ENCODE results near the gene TMEM121B. TPM values are rescaled to one million over a fixed set of nuclear protein-coding genes. Genes with fewer than 3 reads are reported as not detected.

Gene TMEM121B
- total and polyA plus RNA-seq, 5 donors from 2014 or later = 0.03 to 0.10 TPM; not detected in 3

GRCh38 chr22:17119481-17120202 lies 1.5 kb downstream of the TMEM121B start:
- no peak overlapping the region for H3K4me3 ChIP-seq (ENCODE audit: low read depth, low read length)
- Mint-ChIP-seq H3K4me1 (peaks cover 20 to 55% (median 38%) of the 10 kb centered on the region in 4 donors), H3K9me3 (no peaks in the 10 kb centered on the region), H3K27ac (peak overlapping the region in 1 of 3 donors; percentile 56), H3K27me3 (peaks cover 40% of the 10 kb centered on the region), H3K36me3 (no peaks in the 10 kb centered on the region), H3K4me3 (peak overlapping the region in 1 of 4 donors; percentile 77)
- H3K27me3 ChIP-seq (ENCODE audit: control insufficient read depth, insufficient read depth, low read length) = peaks cover 8% of the 10 kb centered on the region
- no peak for DNase-seq
- H3K36me3 ChIP-seq (ENCODE audit: control insufficient read depth, insufficient read depth, low read length) = no peaks in the 10 kb centered on the region
- no peak for ATAC-seq (ENCODE audit: low read depth in 2 of 2)
- H3K9me3 ChIP-seq (ENCODE audit: control insufficient read depth in 2 of 2, low read length in 2 of 2) = no peaks in the 10 kb centered on the region
- H3K27ac ChIP-seq (ENCODE audit: insufficient read depth, low read length, poor library complexity, severe bottlenecking) = no peak overlapping the region
- peaks cover 54% of the 10 kb centered on the region for H3K4me1 ChIP-seq (ENCODE audit: control insufficient read depth, insufficient read depth, low read length, poor library complexity, severe bottlenecking)

DNA sequence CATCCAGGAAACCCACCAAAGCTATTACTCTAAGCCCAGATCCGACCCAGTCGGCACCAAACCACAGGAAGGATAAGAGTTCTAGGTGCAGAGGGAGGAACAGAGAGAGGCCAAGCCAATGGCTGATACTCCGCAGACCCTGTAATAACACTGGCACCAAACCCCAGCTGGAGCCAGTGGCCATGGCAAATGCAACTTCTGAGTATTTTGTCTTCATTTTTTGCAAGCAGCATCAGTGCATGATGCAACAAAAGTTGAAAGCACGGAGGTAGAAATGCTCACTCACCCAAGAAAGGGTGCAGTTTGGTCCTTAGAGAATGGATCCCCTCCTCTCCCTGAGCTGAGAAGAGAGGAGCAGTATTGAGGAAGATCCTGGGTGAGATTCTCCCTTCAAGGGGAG lies 2.8 kb downstream of the TMEM121B start:
- Histone ChIP-seq H3K36me3 (ENCODE audit: control insufficient read depth, insufficient read depth, low read length) (no peaks in the 10 kb centered on the region), H3K27me3 (ENCODE audit: control insufficient read depth, insufficient read depth, low read length) (peaks cover 8% of the 10 kb centered on the region), H3K4me3 (ENCODE audit: low read depth, low read length) (peak overlapping the region; percentile 58), H3K4me1 (ENCODE audit: control insufficient read depth, insufficient read depth, low read length, poor library complexity, severe bottlenecking) (peaks cover 54% of the 10 kb centered on the region), H3K9me3 (ENCODE audit: control insufficient read depth in 2 of 2, low read length in 2 of 2) (no peaks in the 10 kb centered on the region), H3K27ac (ENCODE audit: insufficient read depth, low read length, poor library complexity, severe bottlenecking) (no peak overlapping the region)
- Mint-ChIP-seq H3K36me3 (no peaks in the 10 kb centered on the region), H3K4me1 (peaks cover 20 to 63% (median 39%) of the 10 kb centered on the region in 4 donors), H3K27me3 (peaks cover 32% of the 10 kb centered on the region), H3K27ac (peak overlapping the region; percentile 76 to 84 (median 77)), H3K9me3 (no peaks in the 10 kb centered on the region), H3K4me3 (peak overlapping the region; percentile 73 to 90 (median 81))
- DNase-seq (no peak), ATAC-seq (ENCODE audit: low read depth in 2 of 2) (no peak)

DNA sequence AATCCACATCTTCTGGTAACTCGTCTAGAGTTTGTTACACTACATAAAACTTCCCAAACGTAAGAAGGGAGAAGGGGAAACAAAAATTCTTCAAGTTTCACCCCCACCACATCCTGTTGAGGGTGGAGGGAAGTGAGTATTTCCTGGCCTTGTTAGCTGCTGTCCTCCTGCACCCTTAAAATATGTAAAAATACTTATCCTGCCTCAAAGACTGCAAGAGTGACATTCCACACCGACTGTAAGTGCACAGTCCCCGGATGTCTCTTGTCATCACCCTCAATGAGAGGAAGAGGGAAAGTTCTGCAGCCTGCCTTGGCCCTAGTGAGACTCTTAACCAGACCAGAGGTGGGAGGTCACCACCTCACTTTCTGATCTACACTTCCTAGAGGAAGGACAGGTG lies 3.3 kb downstream of the TMEM121B start:
- Histone ChIP-seq H3K9me3 (ENCODE audit: control insufficient read depth in 2 of 2, low read length in 2 of 2) (no peaks in the 10 kb centered on the region), H3K4me3 (ENCODE audit: low read depth, low read length) (peak overlapping the region; percentile 58), H3K4me1 (ENCODE audit: control insufficient read depth, insufficient read depth, low read length, poor library complexity, severe bottlenecking) (peaks cover 54% of the 10 kb centered on the region), H3K27ac (ENCODE audit: insufficient read depth, low read length, poor library complexity, severe bottlenecking) (no peak overlapping the region), H3K27me3 (ENCODE audit: control insufficient read depth, insufficient read depth, low read length) (peaks cover 8% of the 10 kb centered on the region), H3K36me3 (ENCODE audit: control insufficient read depth, insufficient read depth, low read length) (no peaks in the 10 kb centered on the region)
- H3K27ac Mint-ChIP-seq = peak overlapping the region; percentile 77 to 84 (median 80)
- peaks cover 20 to 65% (median 42%) of the 10 kb centered on the region in 4 donors for H3K4me1 Mint-ChIP-seq
- DNase-seq (peak in 1 of 3 donors; percentile 48), ATAC-seq (ENCODE audit: low read depth in 2 of 2) (peak in 1 of 2 donors; percentile 18)
- peak overlapping the region; percentile 73 to 90 (median 81) for H3K4me3 Mint-ChIP-seq
- H3K9me3 Mint-ChIP-seq = no peaks in the 10 kb centered on the region
- no peaks in the 10 kb centered on the region for H3K36me3 Mint-ChIP-seq
- H3K27me3 Mint-ChIP-seq = peaks cover 31% of the 10 kb centered on the region

DNA sequence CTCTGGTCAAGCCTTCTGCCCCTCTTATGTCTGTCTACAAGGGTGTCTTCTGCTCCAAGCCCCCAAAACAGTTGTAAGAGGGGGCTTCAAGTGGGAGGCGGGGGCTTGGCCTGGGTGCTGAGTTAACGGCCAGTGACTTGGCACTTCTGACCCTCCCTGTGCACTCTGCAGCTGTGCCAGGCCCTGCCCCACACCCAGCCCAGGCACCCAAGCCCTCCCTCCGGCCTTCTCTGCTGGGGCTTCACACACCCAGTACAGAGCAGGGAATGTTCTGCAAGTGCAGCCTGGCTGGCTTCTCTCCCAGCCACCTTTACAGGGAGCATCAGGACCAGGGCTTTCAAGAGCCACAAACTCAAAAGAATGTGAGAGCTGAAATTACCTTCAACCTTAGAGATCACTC lies 3.8 kb downstream of the TMEM121B start:
- H3K4me3 ChIP-seq (ENCODE audit: low read depth, low read length) = peak overlapping the region; percentile 58
- Mint-ChIP-seq H3K9me3 (no peaks in the 10 kb centered on the region), H3K4me1 (peaks cover 20 to 68% (median 45%) of the 10 kb centered on the region in 4 donors), H3K27ac (peak overlapping the region; percentile 77 to 84 (median 80)), H3K36me3 (peaks cover 3% of the 10 kb centered on the region), H3K27me3 (peaks cover 26% of the 10 kb centered on the region), H3K4me3 (peak overlapping the region; percentile 73 to 90 (median 81))
- DNase-seq (no peak), ATAC-seq (ENCODE audit: low read depth in 2 of 2) (no peak)
- H3K4me1 ChIP-seq (ENCODE audit: control insufficient read depth, insufficient read depth, low read length, poor library complexity, severe bottlenecking) = peaks cover 54% of the 10 kb centered on the region
- H3K9me3 ChIP-seq (ENCODE audit: control insufficient read depth in 2 of 2, low read length in 2 of 2) = no peaks in the 10 kb centered on the region
- H3K27ac ChIP-seq (ENCODE audit: insufficient read depth, low read length, poor library complexity, severe bottlenecking) = no peak overlapping the region
- no peaks in the 10 kb centered on the region for H3K36me3 ChIP-seq (ENCODE audit: control insufficient read depth, insufficient read depth, low read length)
- peaks cover 7% of the 10 kb centered on the region for H3K27me3 ChIP-seq (ENCODE audit: control insufficient read depth, insufficient read depth, low read length)

DNA sequence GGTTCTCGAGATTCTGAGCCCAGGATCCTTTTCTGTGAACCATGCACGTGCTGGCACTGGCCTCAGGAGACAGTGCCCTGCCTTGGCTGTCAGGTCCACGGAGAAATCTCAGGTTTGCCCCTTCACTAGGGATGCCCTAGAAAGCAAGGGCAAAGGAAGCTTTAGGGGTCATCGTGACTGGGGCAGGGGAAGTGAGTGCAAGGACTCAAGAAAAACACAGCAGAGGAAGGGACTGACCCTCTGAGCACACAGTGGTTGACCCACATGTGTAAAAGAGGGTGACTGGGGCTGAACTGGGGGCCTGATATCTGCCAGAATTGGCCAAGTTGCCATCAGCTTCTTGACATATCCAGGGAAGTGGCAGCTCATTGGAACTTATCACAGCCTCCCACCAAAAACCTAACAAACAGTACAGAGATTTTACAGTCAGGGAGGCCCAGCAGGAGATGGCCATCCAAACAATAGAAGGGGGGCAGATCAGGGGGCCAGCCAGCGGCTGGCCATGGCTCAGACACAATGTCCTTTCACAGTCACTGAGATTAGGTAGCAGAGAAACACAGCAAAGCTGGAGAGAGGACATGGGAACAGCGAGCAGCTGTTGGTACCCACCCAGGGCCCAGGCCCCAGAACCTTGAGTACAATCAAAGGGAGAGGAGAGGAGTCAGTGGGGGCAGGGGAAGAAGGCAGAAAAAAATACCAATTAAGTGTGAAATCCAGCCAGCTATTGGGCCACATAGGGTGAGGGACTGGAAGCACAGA lies 4.4 kb downstream of the TMEM121B start:
- Histone ChIP-seq H3K9me3 (ENCODE audit: control insufficient read depth in 2 of 2, low read length in 2 of 2) (no peaks in the 10 kb centered on the region), H3K4me1 (ENCODE audit: control insufficient read depth, insufficient read depth, low read length, poor library complexity, severe bottlenecking) (peaks cover 53% of the 10 kb centered on the region), H3K27ac (ENCODE audit: insufficient read depth, low read length, poor library complexity, severe bottlenecking) (peak overlapping the region; percentile 41), H3K4me3 (ENCODE audit: low read depth, low read length) (no peak overlapping the region), H3K36me3 (ENCODE audit: control insufficient read depth, insufficient read depth, low read length) (no peaks in the 10 kb centered on the region), H3K27me3 (ENCODE audit: control insufficient read depth, insufficient read depth, low read length) (peaks cover under 1% of the 10 kb centered on the region)
- Mint-ChIP-seq H3K4me1 (peaks cover 17 to 69% (median 43%) of the 10 kb centered on the region in 4 donors), H3K36me3 (peaks cover 4% of the 10 kb centered on the region), H3K4me3 (peak overlapping the region; percentile 48 to 85 (median 64)), H3K27ac (peak overlapping the region; percentile 53 to 77 (median 69)), H3K27me3 (peaks cover 20% of the 10 kb centered on the region), H3K9me3 (no peaks in the 10 kb centered on the region)
- ATAC-seq (ENCODE audit: low read depth in 2 of 2) (no peak), DNase-seq (no peak)

DNA sequence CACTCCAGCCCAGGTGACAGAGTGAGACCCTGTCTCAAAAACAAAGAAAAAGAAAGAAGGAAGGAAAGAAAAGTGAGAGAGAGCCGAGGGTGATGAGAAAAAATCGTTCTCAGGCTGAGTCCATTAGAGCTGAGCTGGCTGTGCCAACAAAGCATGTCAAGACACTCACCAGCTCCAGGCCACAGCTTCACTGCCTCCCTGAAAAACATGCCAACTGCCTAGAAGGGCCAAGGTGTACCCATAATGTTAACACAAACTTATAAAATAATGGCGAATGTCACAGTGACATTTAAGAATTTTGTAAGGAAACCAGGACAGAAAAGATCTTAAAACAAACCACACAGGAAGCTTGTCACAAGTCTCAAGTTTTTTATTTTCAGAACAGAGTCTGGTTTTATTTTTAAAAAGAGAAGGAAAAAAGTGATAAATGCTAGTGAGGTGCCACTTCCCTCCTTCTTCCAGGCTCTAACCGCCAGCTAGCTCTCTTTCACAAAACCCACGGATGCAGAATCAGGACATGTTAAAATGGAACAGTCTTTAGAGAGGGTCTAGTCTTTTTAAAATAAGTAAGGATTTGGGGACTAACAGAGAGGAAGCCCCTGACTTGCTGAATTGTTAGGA lies 5.1 kb downstream of the TMEM121B start:
- H3K27ac ChIP-seq (ENCODE audit: insufficient read depth, low read length, poor library complexity, severe bottlenecking) = peak overlapping the region; percentile 41
- Mint-ChIP-seq H3K4me3 (peak overlapping the region; percentile 48 to 79 (median 64)), H3K4me1 (peaks cover 15 to 68% (median 46%) of the 10 kb centered on the region in 4 donors), H3K27me3 (peaks cover 15% of the 10 kb centered on the region), H3K9me3 (no peaks in the 10 kb centered on the region), H3K27ac (peak overlapping the region; percentile 62 to 77 (median 69)), H3K36me3 (peaks cover 4% of the 10 kb centered on the region)
- DNase-seq (no peak), ATAC-seq (ENCODE audit: low read depth in 2 of 2) (no peak)
- H3K9me3 ChIP-seq (ENCODE audit: control insufficient read depth in 2 of 2, low read length in 2 of 2) = no peaks in the 10 kb centered on the region
- no peaks in the 10 kb centered on the region for H3K36me3 ChIP-seq (ENCODE audit: control insufficient read depth, insufficient read depth, low read length)
- H3K4me3 ChIP-seq (ENCODE audit: low read depth, low read length) = peak overlapping the region; percentile 13
- no peaks in the 10 kb centered on the region for H3K27me3 ChIP-seq (ENCODE audit: control insufficient read depth, insufficient read depth, low read length)
- peaks cover 46% of the 10 kb centered on the region for H3K4me1 ChIP-seq (ENCODE audit: control insufficient read depth, insufficient read depth, low read length, poor library complexity, severe bottlenecking)

GRCh38 chr22:17115236-17115635 lies 5.9 kb downstream of the TMEM121B start:
- Mint-ChIP-seq H3K4me3 (no peak overlapping the region), H3K36me3 (peaks cover 4% of the 10 kb centered on the region), H3K27ac (peak overlapping the region in 1 of 3 donors; percentile 77), H3K4me1 (peaks cover 15 to 69% (median 46%) of the 10 kb centered on the region in 4 donors), H3K27me3 (peaks cover 15% of the 10 kb centered on the region), H3K9me3 (no peaks in the 10 kb centered on the region)
- Histone ChIP-seq H3K9me3 (ENCODE audit: control insufficient read depth in 2 of 2, low read length in 2 of 2) (no peaks in the 10 kb centered on the region), H3K36me3 (ENCODE audit: control insufficient read depth, insufficient read depth, low read length) (no peaks in the 10 kb centered on the region), H3K4me3 (ENCODE audit: low read depth, low read length) (no peak overlapping the region), H3K27me3 (ENCODE audit: control insufficient read depth, insufficient read depth, low read length) (no peaks in the 10 kb centered on the region), H3K4me1 (ENCODE audit: control insufficient read depth, insufficient read depth, low read length, poor library complexity, severe bottlenecking) (peaks cover 43% of the 10 kb centered on the region), H3K27ac (ENCODE audit: insufficient read depth, low read length, poor library complexity, severe bottlenecking) (no peak overlapping the region)
- ATAC-seq (ENCODE audit: low read depth in 2 of 2) (no peak), DNase-seq (no peak)

Data from CD4-positive, CD25-positive, alpha-beta regulatory T cell (primary cell).